Measurements from ENCODE around the gene NOL4L. TPM values are rescaled to one million over a fixed set of nuclear protein-coding genes. Genes with fewer than 3 reads are reported as not detected.

Gene NOL4L
- total RNA-seq, 2 donors from 2014 or later: 39.6 to 50.7 TPM

DNA sequence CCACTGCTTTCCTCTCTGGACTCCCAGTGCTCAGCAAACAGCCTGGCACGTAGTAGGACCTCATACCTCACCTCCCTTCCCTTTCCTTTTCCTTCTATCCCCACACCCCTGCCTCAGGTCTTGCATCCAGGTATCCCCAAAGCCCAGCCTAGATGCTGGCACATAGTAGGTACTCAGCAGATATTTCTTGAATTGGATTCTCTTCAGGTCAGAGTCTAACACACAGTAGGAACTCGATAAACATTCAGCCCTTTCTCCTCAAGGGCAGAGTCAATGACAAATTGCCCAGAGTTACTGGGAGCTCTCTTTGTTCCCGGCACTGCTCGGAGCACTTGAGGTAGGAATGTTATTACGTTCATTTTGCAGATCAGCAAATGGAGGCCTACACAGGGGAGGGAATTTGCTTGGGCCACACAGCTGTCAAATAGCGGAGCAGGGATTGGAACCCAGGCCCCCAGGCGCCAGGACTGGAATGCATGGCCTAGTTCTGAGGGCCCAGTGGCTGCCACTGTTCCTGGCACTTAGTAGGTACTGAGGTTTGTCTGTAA lies 25.9 kb downstream of the NOL4L start:
- Mint-ChIP-seq H3K36me3 (ENCODE audit: low read depth) (no peaks in the 10 kb centered on the region), H3K4me3 (no peak overlapping the region), H3K9me3 (no peaks in the 10 kb centered on the region), H3K4me1 (peaks cover 31% of the 10 kb centered on the region), H3K27me3 (ENCODE audit: insufficient read depth) (no peaks in the 10 kb centered on the region), H3K27ac (no peak overlapping the region)
- 90 to 92% methylated on average over 7 of the region's 7 CpGs for WGBS, 2 experiments (ENCODE audit: insufficient coverage in 1 of 2, insufficient read length in 1 of 2)
- no peaks in the 10 kb centered on the region for H3K9me3 ChIP-seq (ENCODE audit: control insufficient read depth, low read length)
- H3K27ac ChIP-seq (ENCODE audit: low read depth, low read length): no peak overlapping the region
- no peaks in the 10 kb centered on the region for H3K36me3 ChIP-seq (ENCODE audit: control insufficient read depth, insufficient read depth, low read length)
- DNase-seq: no peak
- TF ChIP-seq, protein P1, sequence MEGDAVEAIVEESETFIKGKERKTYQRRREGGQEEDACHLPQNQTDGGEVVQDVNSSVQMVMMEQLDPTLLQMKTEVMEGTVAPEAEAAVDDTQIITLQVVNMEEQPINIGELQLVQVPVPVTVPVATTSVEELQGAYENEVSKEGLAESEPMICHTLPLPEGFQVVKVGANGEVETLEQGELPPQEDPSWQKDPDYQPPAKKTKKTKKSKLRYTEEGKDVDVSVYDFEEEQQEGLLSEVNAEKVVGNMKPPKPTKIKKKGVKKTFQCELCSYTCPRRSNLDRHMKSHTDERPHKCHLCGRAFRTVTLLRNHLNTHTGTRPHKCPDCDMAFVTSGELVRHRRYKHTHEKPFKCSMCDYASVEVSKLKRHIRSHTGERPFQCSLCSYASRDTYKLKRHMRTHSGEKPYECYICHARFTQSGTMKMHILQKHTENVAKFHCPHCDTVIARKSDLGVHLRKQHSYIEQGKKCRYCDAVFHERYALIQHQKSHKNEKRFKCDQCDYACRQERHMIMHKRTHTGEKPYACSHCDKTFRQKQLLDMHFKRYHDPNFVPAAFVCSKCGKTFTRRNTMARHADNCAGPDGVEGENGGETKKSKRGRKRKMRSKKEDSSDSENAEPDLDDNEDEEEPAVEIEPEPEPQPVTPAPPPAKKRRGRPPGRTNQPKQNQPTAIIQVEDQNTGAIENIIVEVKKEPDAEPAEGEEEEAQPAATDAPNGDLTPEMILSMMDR (conservative IDR thresholded peaks at IDR 0.05): no peak
- H3K9ac ChIP-seq (ENCODE audit: extremely low read depth, low read length, poor library complexity, severe bottlenecking): no peak overlapping the region
- no peaks in the 10 kb centered on the region for H3K27me3 ChIP-seq (ENCODE audit: control insufficient read depth, insufficient read depth, low read length, poor library complexity, severe bottlenecking)
- H3K4me1 ChIP-seq (ENCODE audit: control insufficient read depth, insufficient read depth, low read length): peaks cover 5% of the 10 kb centered on the region
- H3K4me3 ChIP-seq (ENCODE audit: low read length): no peak overlapping the region

DNA sequence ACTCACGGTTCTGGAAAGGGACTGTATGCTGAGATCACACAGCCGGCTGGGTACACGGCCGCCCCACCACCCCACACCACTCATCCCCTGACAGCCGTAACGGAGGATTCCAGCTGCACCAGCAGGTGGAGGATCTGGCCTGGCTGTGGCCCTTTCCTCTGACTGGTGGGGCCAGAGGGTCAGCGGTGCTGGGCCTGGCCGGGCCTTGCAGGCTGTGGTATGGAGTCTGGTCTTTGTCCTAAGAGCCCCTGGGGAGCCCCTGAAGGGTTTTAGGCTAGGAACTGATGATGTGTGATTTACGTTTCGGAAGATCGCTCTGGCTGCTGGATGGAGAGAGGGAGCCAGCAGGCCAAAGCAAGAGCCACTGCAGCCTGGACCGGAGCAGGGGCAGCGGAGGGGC lies 26.6 kb downstream of the NOL4L start:
- no peaks in the 10 kb centered on the region for H3K27me3 Mint-ChIP-seq (ENCODE audit: insufficient read depth)
- H3K9me3 Mint-ChIP-seq: no peaks in the 10 kb centered on the region
- Histone ChIP-seq H3K9me3 (ENCODE audit: control insufficient read depth, low read length) (no peaks in the 10 kb centered on the region), H3K4me3 (ENCODE audit: low read length) (no peak overlapping the region), H3K36me3 (ENCODE audit: control insufficient read depth, insufficient read depth, low read length) (no peaks in the 10 kb centered on the region), H3K4me1 (ENCODE audit: control insufficient read depth, insufficient read depth, low read length) (peaks cover 5% of the 10 kb centered on the region), H3K27me3 (ENCODE audit: control insufficient read depth, insufficient read depth, low read length, poor library complexity, severe bottlenecking) (no peaks in the 10 kb centered on the region), H3K9ac (ENCODE audit: extremely low read depth, low read length, poor library complexity, severe bottlenecking) (no peak overlapping the region), H3K27ac (ENCODE audit: low read depth, low read length) (peak overlapping the region; percentile 66)
- peaks cover 31% of the 10 kb centered on the region for H3K4me1 Mint-ChIP-seq
- TF ChIP-seq, protein P1 (conservative IDR thresholded peaks at IDR 0.05): no peak
- no peak overlapping the region for H3K27ac Mint-ChIP-seq
- no peaks in the 10 kb centered on the region for H3K36me3 Mint-ChIP-seq (ENCODE audit: low read depth)
- WGBS, 2 experiments (ENCODE audit: insufficient coverage in 1 of 2, insufficient read length in 1 of 2): 65 to 78% methylated on average over 10 to 13 of the region's 13 CpGs
- DNase-seq: no peak
- no peak overlapping the region for H3K4me3 Mint-ChIP-seq

DNA sequence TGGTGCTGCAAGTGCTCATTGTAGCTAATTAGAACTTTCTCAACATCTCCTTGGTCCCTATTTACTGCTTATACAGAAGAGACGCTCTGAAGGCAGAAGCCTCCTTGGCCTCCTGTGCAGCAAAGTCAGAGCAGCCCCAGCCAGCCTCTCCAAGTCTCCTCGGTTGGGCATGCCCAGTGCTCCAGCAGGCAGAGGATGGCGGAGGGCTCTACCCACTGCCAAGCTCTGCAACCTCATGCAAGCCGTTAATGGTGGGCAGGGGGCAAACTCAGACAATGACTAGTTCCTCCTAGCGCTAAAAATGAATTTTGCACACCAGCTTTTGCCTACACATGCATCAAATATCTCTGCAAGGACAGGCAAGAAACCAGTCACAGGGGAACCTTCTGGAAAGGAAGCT lies 27.8 kb downstream of the NOL4L start:
- Mint-ChIP-seq H3K36me3 (ENCODE audit: low read depth) (no peaks in the 10 kb centered on the region), H3K27me3 (ENCODE audit: insufficient read depth) (no peaks in the 10 kb centered on the region), H3K9me3 (no peaks in the 10 kb centered on the region), H3K4me1 (peaks cover 27% of the 10 kb centered on the region), H3K27ac (no peak overlapping the region), H3K4me3 (no peak overlapping the region)
- DNase-seq: no peak
- H3K9me3 ChIP-seq (ENCODE audit: control insufficient read depth, low read length): no peaks in the 10 kb centered on the region
- TF ChIP-seq, protein P1 (conservative IDR thresholded peaks at IDR 0.05): no peak
- no peak overlapping the region for H3K4me3 ChIP-seq (ENCODE audit: low read length)
- WGBS, 2 experiments (ENCODE audit: insufficient coverage in 1 of 2, insufficient read length in 1 of 2): 81 to 96% methylated on average over 3 to 5 of the region's 5 CpGs
- H3K4me1 ChIP-seq (ENCODE audit: control insufficient read depth, insufficient read depth, low read length): peaks cover 5% of the 10 kb centered on the region
- H3K36me3 ChIP-seq (ENCODE audit: control insufficient read depth, insufficient read depth, low read length): no peaks in the 10 kb centered on the region
- no peaks in the 10 kb centered on the region for H3K27me3 ChIP-seq (ENCODE audit: control insufficient read depth, insufficient read depth, low read length, poor library complexity, severe bottlenecking)
- H3K27ac ChIP-seq (ENCODE audit: low read depth, low read length): no peak overlapping the region
- no peak overlapping the region for H3K9ac ChIP-seq (ENCODE audit: extremely low read depth, low read length, poor library complexity, severe bottlenecking)

Measured in endodermal cell (in vitro differentiated cells).